Measurements from ENCODE around the gene PRR19. TPM values are rescaled to one million over a fixed set of nuclear protein-coding genes. Genes with fewer than 3 reads are reported as not detected.
A peak's percentile ranks its signal among the peaks of the same experiment; 100 is the strongest.

Gene PRR19
- total RNA-seq: 10 to 100 TPM; 16.8 to 18.3 TPM
- 37.4 TPM for polyA plus RNA-seq (ENCODE audit: insufficient read depth, low read depth, low replicate concordance)
- long read RNA-seq, donor 1, partial matches to known transcripts: 0 of 3 reads
- long read RNA-seq, donor 1, other reads (novel, unspliced or antisense): 0 of 3 reads
- long read RNA-seq, donor 2, partial matches to known transcripts: 0 of 4 reads
- long read RNA-seq, donor 2, other reads (novel, unspliced or antisense): 0 of 4 reads

GRCh38 chr19:42301646-42302203, at the start of gene PRR19:
Gene PRR19, plus strand, starts transcription at chr19:42302132. Its CDS starts 7,453 bp downstream, at chr19:42309585.
- H3K27me3 ChIP-seq: no peaks in the 10 kb centered on the region
- intact Hi-C loops (cut with DNase I; ENCODE audit: low total_unique reads): no loop called here
- peak within 1 kb of the TSS; percentile 57 to 62 for H3K4me3 ChIP-seq
- no peak for TF ChIP-seq POLR2A (IDR thresholded peaks at IDR 0.05)
- no peak for TF ChIP-seq CTCF (IDR thresholded peaks at IDR 0.05)
- WGBS, 2 donors: 6 to 15% methylated on average over 5 to 21 of the region's 21 CpGs
- no peak for DNase-seq
- no peaks in the 10 kb centered on the region for H3K36me3 ChIP-seq (ENCODE audit: low read depth, missing control alignments)
- peak within 1 kb of the TSS; percentile 2 to 61 for H3K27ac ChIP-seq
- no peaks in the 10 kb centered on the region for H3K9me3 ChIP-seq
- H3K4me1 ChIP-seq: peaks cover 9% of the 10 kb centered on the region

DNA sequence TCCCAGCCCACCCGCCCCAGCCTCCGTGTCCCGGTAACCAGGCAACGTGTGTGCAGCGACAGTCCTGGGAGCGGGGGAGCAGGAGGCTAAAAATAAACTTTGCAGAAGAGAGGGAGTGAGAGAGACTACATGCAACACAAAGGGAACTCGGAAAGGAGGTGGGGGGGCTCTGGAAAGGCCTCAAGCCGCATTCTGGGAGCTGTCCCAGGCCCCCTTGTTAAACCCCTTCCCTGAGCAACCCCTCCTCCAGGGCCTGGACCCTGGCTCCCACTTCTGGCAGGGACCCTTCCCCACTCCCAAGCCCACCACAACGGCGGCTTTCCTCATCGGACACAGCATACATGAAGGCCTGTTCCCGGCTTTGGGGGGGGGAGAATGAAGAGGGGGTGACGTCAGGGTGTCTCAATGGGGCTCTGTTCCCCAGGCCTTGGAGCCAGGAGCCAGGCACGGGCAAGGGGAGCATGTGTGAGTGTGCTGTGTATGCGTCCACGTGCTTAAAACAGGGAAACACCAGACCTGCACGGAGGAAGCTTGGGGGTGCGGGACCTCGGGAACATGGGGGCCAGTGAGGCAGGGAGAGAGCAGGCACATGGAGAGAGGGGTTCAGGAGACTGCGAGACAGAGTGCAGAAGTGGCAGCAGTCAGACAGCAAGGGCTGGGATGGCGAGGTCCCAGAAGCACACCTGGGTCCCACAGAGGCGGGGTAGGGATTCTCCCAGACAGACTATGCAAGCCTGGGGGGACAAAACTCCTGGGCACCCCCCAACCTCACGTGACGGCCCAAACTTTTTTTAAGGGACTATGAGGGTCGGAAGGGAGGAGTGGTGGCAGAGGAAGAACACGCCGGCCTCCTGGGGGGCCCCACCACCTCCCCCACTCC, 49.3 kb upstream of the PRR19 start:
- 1% methylated on average over 26 of the region's 27 CpGs for WGBS, 2 donors
- TF ChIP-seq POLR2A (IDR thresholded peaks at IDR 0.05) (no peak), CTCF (IDR thresholded peaks at IDR 0.05) (no peak)
- intact Hi-C loops (cut with DNase I; ENCODE audit: low total_unique reads): no loop called here
- H3K4me3 ChIP-seq: peak overlapping the region; percentile 99 to 100
- H3K27ac ChIP-seq: peak overlapping the region; percentile 98 to 99
- DNase-seq: peak; percentile 83
- peaks cover 56% of the 10 kb centered on the region for H3K4me1 ChIP-seq
- no peaks in the 10 kb centered on the region for H3K36me3 ChIP-seq (ENCODE audit: low read depth, missing control alignments)
- H3K27me3 ChIP-seq: no peaks in the 10 kb centered on the region
- no peaks in the 10 kb centered on the region for H3K9me3 ChIP-seq

DNA sequence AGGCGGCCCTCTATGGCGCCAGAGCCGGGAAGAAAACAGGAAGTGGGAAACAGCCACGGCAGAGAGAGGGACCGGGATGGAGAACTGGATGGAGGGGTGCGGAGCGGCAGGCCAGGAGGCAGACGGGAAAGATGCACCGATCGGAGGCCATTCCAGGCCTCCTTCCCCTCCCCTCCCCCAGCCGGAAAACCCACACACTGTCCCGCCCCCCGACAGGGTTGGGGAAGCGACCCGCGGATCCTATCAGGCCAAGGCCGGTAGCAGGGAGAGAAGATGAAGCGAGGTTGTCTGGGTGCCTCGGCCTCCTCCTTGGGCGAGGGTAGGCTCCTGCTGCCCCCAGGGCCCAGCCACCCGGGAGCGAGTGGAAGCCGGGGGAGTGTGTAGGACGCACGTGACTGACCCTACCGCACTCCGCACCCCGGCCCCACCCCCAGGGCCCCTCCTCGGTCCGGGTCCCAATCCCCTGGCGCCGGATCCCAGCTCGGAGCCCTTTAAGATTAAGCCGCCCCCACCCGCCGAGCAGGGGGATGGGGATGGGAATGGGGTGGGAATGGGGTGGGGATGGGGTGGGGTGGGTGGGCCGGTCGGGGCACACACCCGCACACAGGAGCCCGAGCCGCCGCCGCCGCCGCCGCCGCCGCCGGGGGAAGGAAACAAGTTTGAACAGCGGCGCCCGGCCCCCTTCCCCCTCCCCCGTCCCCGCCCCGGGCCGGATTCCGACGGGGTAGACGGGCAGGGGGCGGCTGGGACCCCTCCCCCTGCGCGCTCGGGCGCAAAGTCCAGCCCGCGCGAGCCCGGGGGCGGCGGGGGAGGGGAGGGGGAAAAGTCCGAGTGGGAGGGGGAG, 48.5 kb upstream of the PRR19 start:
- H3K4me3 ChIP-seq: peak overlapping the region; percentile 99 to 100
- no peaks in the 10 kb centered on the region for H3K27me3 ChIP-seq
- H3K36me3 ChIP-seq (ENCODE audit: low read depth, missing control alignments): no peaks in the 10 kb centered on the region
- H3K27ac ChIP-seq: peak overlapping the region; percentile 98 to 99
- intact Hi-C loops (cut with DNase I; ENCODE audit: low total_unique reads): no loop called here
- peaks cover 49% of the 10 kb centered on the region for H3K4me1 ChIP-seq
- TF ChIP-seq CTCF (IDR thresholded peaks at IDR 0.05) (no peak), POLR2A (IDR thresholded peaks at IDR 0.05) (no peak)
- WGBS, 2 donors: 0 to 1% methylated on average over 16 to 59 of the region's 71 CpGs
- H3K9me3 ChIP-seq: no peaks in the 10 kb centered on the region
- DNase-seq: peak; percentile 78

DNA sequence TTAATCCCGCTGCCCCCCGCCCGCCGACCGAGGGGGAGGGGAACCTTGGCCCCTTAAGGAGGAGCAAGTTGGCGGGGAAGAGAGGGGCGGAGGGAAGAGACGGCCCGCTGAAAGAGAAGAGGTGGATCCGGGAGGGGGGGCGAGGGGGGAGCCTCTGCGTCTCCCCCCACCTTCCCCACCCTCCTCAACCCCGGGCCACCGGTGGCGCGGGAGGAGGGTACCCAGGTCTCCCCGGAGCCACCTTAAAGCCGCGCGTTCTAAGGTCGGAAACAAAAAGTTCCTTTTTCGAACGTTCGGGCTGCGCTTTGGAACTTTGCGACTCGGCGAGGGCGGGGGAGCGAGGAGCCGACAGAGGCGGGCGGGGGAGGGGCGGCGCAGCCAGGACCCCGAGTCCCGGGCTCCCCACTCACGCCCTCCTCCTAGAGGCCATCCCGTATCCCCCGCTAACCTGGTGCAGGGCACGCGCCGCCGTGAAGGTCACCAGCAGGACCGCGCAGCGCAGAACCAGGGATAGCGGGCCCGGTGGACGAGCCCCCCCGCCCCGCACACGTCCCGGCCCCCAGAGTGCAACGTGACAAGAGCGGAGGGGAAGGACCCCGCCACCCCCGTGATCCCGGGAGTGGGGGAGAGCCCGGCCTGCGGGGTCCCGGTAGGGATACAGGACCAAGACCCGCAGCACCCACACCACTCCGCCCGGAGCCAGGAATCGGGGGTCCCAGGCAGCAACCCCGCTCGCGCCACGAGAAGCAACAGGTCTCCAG, 47.7 kb upstream of the PRR19 start:
- 3% methylated on average over 42 of the region's 70 CpGs; no CpG with 5 or more reads in 1 of the 2 donors for WGBS, 2 donors
- DNase-seq: peak; percentile 85
- no peaks in the 10 kb centered on the region for H3K36me3 ChIP-seq (ENCODE audit: low read depth, missing control alignments)
- intact Hi-C loops (cut with DNase I; ENCODE audit: low total_unique reads): no loop called here
- H3K4me1 ChIP-seq: peaks cover 43% of the 10 kb centered on the region
- H3K27me3 ChIP-seq: no peaks in the 10 kb centered on the region
- H3K4me3 ChIP-seq: peak overlapping the region; percentile 99 to 100
- peak overlapping the region; percentile 98 to 99 for H3K27ac ChIP-seq
- H3K9me3 ChIP-seq: no peaks in the 10 kb centered on the region
- no peak for TF ChIP-seq CTCF (IDR thresholded peaks at IDR 0.05)
- no peak for TF ChIP-seq POLR2A (IDR thresholded peaks at IDR 0.05)

Data from testis (tissue), 5 donors.